ENCODE results near the gene HAGHL.
"Not testable (repeated sequence)": the region's sequence is repeated elsewhere in the genome, so short reads cannot be mapped to it uniquely, and the experiment has no call there.

Gene HAGHL

DNA sequence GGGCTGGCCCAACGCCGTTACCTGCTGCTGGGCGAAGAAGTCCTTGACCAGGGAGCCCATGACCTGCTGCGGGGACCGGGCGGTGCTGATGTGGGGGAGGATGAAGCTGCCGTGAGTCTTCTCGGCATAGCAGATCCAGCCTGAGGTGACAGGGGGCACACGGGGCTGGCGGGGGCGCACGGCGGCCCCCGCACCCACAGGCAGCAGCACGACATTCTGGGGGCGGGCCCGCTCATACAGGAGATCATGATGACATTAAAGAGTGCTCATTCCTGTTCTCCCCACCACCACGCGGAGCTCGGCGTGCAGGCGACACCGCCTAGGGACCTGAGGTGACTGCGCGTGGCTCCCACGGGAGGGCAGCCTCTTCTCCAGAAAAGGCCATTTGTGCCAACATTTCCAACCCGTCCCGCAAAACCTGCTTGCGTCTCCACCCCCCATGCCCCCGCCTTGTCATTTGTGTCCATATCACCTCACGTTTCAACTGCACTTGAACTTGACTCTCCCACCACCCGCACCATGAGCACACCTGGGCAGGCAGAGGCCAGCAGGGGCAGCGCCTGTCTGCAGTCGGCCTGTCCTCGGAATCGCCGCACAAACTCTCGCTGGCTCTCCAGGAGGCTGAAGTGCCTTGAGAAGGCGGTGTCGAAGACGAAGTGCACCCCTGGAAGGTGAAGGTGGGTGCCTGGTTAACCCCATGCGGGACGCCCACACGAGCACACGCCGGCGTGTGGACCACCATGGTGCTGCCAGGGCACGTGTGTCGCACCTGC, 7.5 kb downstream of the HAGHL start:
- H3K36me3 ChIP-seq (replicated peaks) = peaks cover 74% of the 10 kb centered on the region
- no peaks in the 10 kb centered on the region for H3K4me1 ChIP-seq
- no peaks in the 10 kb centered on the region for H3K9me3 ChIP-seq
- no peak overlapping the region for H3K4me3 ChIP-seq
- H3K27me3 ChIP-seq (ENCODE audit: low read depth) = no peaks in the 10 kb centered on the region
- DNase-seq (ENCODE audit: low spot score in 2 of 2) = no peak
- in situ Hi-C loops (cut with MboI; ENCODE audit: low sequenced_read_pairs) = loop anchor here (5.0 kb wide), 1 partner anchor 53 kb away; the partner anchor contains the start of genes CHTF18 and RPUSD1

DNA sequence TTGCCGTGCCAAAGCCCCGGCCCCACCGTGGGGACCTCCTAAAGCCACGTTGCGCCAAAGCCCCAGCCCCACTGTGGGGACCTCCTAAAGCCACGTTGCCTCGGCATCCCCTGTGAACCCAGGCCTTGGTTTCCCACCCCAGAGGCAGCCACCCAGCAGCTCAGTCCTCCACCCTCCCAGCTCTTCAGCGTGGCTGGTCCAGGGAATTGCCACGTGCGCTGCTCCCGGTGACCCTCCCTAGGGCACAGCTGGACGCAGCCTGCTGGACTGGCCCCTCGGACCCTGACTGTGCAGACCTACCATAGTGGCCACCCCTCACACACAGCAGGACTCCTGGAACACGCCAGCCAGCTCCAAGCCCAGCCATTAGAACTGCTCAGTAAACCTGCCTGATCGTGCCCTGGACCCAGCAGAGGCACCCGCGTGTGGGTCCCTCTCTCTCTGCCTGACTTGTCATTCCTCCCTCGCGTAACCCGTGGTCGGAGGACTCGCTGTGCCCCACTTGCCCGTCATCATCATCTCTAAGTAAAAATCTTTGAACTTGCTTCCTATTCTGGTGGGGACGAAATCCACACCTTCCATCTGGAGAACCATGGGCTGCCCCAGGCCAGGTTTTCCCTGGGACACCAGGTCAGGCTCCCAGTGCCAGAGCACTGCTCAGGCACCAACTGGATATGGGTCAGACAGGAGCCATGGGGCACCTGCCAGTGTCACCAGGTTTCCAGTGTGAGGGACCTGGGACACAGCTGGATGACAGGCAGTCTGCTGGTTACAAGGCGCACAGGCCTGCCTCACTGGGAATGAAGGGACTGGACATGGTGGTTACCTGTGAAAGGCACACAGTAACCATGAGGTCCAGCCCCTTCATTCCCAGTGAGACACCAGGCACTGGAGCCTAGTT, 8.3 kb downstream of the HAGHL start:
- DNase-seq (ENCODE audit: low spot score in 2 of 2) = no peak
- no peaks in the 10 kb centered on the region for H3K27me3 ChIP-seq (ENCODE audit: low read depth)
- in situ Hi-C loops (cut with MboI; ENCODE audit: low sequenced_read_pairs) = loop anchor here (5.0 kb wide), 1 partner anchor 52 kb away; the partner anchor contains the start of genes CHTF18 and RPUSD1
- H3K4me3 ChIP-seq = no peak overlapping the region
- no peaks in the 10 kb centered on the region for H3K9me3 ChIP-seq
- peaks cover 3% of the 10 kb centered on the region; the same call in 1 of the 2 replicates for H3K4me1 ChIP-seq
- H3K36me3 ChIP-seq (replicated peaks) = peaks cover 65% of the 10 kb centered on the region

DNA sequence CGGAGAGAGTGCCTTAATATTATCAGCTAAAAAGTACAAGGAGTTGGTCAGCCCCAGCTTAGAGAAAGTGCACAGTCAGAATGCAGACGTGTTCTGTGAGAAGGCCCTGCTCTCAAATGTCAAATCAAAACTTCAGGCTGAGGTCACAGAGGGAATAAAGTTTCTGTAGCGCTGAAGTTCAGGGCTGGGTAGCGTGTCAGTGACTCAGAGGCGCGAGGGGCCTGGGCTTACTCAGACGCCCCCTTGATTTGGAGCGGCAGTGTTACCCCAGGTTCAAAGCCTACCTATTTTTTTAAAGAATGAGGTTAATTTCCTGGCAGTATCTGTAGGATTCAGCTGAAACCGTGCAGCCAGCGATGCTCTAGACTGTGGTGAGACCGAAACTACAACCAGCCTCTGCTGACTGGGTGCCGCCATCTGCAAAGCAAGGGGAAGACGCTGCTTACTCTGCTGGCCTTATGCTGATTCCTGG, 9.1 kb downstream of the HAGHL start:
- no peak for DNase-seq (ENCODE audit: low spot score in 2 of 2)
- Histone ChIP-seq H3K4me1 (peaks cover 3% of the 10 kb centered on the region; the same call in 1 of the 2 replicates), H3K4me3 (no peak overlapping the region), H3K36me3 (replicated peaks) (peaks cover 62% of the 10 kb centered on the region), H3K27me3 (ENCODE audit: low read depth) (no peaks in the 10 kb centered on the region), H3K9me3 (no peaks in the 10 kb centered on the region)
- in situ Hi-C loops (cut with MboI; ENCODE audit: low sequenced_read_pairs) = no loop called here

DNA sequence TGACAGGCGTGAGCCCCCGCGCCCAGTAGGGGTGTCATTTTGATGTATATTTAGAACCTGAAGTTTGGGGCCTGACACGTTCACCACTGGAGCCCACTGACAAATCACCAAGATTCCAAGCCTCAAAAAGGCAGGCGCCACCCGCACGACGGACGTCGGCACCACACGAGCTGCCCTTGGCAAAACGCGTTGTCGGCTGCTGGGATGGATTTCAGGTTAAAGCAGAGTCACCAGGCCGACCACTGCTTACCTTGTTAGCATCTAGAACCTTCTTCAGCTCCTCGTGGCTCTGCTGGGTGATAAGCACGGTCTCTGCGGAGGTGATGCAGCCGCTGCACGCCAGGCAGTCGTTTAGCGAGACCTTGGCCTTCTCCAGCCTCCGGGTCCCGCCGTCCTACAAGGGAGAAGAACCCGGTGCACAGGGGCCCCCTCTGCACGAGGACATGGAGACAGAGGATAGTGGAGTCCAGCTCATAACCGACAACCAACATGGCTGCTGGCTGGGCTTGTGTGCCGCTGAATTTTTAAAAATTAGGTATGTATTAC, 10.1 kb downstream of the HAGHL start:
- no peak for DNase-seq (ENCODE audit: low spot score in 2 of 2)

DNA sequence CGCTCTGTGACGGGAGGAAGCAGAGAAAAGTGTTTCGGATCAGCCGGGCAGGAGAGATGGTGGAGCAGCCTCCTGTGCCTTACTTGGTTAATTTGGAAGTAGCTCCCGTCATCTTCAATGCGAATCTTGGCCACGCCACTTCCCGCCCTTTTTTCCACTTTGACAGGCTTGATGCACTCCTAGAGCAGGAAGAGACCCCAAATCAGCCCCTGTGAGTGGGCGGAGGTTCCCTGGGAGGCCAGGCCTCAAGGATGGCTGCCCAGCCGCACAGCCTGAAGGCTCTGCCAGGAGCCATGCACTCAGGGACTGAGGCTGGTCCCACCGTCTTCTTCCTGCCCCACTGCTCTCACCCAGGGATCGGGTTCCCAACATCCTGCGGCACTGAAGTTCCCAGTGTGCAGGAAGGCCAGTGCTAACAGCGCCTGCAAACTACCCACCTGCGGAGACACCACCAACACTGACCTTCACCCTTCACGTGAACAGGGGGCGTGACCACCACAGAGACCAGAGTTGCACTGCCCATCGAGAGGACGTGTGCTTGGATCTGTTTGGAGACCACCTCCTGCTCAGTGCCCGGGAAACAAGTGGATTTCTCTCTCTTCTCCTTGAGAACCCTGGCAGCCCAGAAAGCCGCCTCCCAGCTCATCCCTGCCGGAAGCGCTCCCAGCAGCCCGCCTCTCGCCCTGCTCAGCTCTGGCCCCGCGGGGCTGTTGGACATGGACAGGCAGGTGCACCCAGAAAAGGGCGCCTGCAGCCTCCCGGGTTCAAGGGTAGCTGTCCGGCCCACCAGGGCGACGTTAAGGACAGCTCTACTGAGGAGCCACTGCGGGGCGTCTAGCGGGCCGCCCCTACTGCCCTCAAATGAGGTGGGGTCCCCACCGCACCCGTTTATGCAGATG, 12.9 kb downstream of the HAGHL start:
- Histone ChIP-seq H3K27me3 (ENCODE audit: low read depth) (no peaks in the 10 kb centered on the region), H3K36me3 (replicated peaks) (peaks cover 32% of the 10 kb centered on the region), H3K4me3 (peak overlapping the region; percentile 98), H3K9me3 (no peaks in the 10 kb centered on the region), H3K4me1 (peaks cover 6% of the 10 kb centered on the region)
- in situ Hi-C loops (cut with MboI; ENCODE audit: low sequenced_read_pairs) = no loop called here
- DNase-seq (ENCODE audit: low spot score in 2 of 2) = no peak

More for the DNA sequence above, 10.1 kb downstream of the HAGHL start:
- peaks cover 6% of the 10 kb centered on the region for H3K4me1 ChIP-seq
- H3K9me3 ChIP-seq = no peaks in the 10 kb centered on the region
- no peaks in the 10 kb centered on the region for H3K27me3 ChIP-seq (ENCODE audit: low read depth)
- H3K36me3 ChIP-seq (replicated peaks) = peaks cover 54% of the 10 kb centered on the region
- in situ Hi-C loops (cut with MboI; ENCODE audit: low sequenced_read_pairs) = no loop called here
- H3K4me3 ChIP-seq = no peak overlapping the region

DNA sequence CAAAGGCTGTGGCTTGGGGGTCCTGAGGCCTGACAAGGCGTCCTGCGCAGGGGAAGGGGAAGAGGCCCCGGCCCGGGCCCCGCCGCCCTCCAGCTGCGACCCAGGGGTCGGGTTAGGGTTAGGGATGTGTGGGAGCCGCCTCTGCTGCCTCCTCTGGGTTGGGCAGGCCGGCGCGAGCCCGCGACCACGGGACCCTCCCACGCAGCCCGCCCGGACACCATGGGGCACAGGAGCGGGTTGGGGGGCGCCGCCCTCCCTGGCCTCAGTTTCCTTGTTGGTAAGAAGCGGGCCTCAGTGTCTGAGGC, 13.5 kb downstream of the HAGHL start:
- Histone ChIP-seq H3K4me1 (peaks cover 6% of the 10 kb centered on the region), H3K27me3 (ENCODE audit: low read depth) (no peaks in the 10 kb centered on the region), H3K36me3 (replicated peaks) (peaks cover 27% of the 10 kb centered on the region), H3K9me3 (no peaks in the 10 kb centered on the region), H3K4me3 (peak overlapping the region; percentile 98)
- DNase-seq (ENCODE audit: low spot score in 2 of 2) = no peak
- in situ Hi-C loops (cut with MboI; ENCODE audit: low sequenced_read_pairs) = no loop called here

DNA sequence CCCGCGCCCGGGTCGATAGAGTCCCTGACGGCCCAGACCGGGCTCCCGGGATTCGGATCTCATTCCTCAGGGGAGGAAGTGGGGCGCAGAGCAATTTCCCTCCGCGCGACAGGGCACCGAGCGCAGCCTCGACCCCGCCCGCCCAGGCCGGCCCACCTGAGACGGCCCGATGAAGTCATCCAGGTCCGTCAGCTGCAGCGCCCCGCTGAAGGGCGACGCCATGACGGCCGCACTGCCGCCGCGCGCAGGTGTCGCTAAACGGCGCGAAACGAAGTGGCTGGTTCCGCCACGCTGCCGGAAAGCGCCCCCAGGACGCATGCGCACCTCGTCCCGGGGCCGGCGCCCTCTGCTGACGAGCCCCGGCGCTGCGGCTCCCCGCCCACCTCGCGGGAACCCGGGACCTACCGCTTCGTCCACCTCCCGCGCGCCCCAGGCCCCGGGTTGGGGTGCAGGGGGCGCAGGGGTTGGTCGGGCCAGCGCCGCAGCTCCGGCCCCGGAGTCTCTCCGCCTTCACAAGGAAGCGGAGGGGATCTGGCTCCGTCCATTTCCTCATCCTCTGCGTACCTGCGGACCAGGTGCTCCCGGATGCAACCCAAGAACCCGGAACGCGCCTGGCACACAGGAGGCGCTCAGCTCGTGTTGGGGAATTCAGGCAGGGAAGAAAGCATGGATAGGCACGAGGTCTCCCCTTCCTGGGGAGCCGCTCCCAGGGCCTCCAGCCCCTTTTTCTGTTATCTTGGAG, 14.0 kb downstream of the HAGHL start, which contains the start of gene CIAO3:
TSS of gene CIAO3 (minus strand) at position 234 of the 742 bp plus-strand sequence. CDS start at position 222, 12 bp downstream.
- Histone ChIP-seq H3K36me3 (replicated peaks) (peaks cover 22% of the 10 kb centered on the region), H3K4me3 (peak within 1 kb of the TSS; percentile 98), H3K4me1 (peaks cover 6% of the 10 kb centered on the region), H3K27me3 (ENCODE audit: low read depth) (no peaks in the 10 kb centered on the region), H3K9me3 (no peaks in the 10 kb centered on the region)
- peak; percentile 72 to 92 for DNase-seq (ENCODE audit: low spot score in 2 of 2)
- in situ Hi-C loops (cut with MboI; ENCODE audit: low sequenced_read_pairs) = no loop called here

DNA sequence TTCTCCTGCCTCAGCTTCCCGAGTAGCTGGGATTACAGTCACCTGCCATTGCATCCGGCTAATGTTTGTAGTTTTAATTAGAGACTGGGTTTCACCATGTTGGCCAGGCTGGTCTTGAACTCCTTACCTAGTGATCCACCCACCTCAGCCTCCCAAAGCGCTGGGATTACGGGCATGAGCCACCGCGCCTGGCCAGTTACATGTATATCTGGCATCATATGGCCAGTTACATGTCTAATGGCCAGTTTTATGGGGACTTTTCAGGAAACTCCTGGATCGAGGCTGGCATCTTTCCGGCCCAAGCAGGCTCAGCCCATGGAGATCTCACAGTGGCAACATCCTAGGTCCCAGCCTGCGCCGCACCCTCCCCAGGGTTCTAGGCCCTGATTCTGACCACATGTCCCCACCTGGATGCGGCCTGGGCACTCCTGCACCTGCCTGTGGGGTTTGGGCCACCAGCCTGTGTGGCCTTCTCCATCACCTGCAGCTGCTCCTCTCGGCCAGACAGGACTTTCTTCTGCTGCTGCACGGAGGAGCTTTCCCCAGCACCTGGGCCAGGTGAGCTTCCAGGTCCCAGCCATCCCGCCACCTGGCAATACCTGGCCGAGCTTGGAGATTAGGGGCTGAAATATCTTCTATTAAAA, 15.2 kb downstream of the HAGHL start:
- Histone ChIP-seq H3K36me3 (replicated peaks) (peaks cover 10% of the 10 kb centered on the region), H3K27me3 (ENCODE audit: low read depth) (no peaks in the 10 kb centered on the region), H3K9me3 (no peaks in the 10 kb centered on the region), H3K4me3 (no peak overlapping the region), H3K4me1 (peaks cover 6% of the 10 kb centered on the region)
- no peak for DNase-seq (ENCODE audit: low spot score in 2 of 2)
- in situ Hi-C loops (cut with MboI; ENCODE audit: low sequenced_read_pairs) = no loop called here

DNA sequence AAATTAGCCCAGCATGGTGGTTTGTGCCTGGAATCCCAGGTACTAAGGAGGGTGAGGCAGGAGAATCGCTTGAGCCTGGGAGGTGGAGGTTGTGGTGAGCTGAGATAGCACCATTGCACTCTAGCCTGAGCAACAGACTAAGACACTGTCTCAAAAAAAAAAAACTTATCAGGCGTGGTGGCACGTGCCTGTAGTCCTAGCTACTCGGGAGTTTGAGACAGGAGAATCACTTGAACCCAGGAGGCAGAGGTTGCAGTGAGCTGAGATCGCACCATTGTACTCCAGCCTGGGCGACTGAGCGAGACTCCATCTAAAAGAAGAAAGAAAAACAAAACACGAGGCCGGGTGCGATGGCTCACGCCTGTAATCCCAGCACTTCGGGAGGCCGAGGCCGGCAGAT, 16.0 kb downstream of the HAGHL start:
- in situ Hi-C loops (cut with MboI; ENCODE audit: low sequenced_read_pairs) = not testable (repeated sequence)

DNA sequence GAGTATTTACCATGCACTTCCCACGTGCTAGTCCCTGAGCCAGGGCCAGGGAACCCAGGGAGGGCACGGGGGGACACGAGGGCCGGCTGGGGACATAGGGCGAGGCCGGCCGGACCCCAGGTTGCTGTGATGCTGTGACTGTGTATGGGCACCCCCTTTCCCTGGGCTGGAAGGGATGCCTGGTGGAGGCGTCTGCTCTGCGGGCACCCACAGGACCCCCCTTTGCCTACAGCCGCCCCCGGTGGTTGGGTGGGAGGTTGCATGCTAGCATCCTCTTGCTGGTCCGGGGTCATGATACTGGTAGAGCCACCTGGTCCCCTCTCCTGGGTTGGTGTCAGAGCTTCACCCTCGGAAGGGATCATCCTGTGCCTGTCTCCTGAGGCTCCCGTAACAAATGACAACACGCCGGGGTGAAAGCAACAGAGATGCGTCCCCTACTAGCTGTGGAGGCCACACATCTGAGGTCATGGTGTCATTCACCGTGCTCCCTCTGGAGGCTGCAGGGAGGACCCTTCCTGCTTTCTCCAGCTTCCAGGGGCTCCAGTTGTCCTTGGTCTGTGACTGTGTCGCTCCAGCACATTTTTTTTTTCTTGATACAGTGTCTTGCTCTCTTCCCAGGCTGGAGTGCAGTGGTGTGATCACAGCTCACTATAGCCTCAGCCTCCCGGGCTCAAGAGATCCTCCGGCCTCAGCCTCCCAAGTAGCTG, 17.0 kb downstream of the HAGHL start:
- Histone ChIP-seq H3K27me3 (ENCODE audit: low read depth) (no peaks in the 10 kb centered on the region), H3K4me3 (no peak overlapping the region), H3K9me3 (no peaks in the 10 kb centered on the region), H3K4me1 (peaks cover 6% of the 10 kb centered on the region), H3K36me3 (replicated peaks) (peaks cover 3% of the 10 kb centered on the region)
- peak in 1 of 2 experiments; percentile 41 for DNase-seq (ENCODE audit: low spot score in 2 of 2)
- in situ Hi-C loops (cut with MboI; ENCODE audit: low sequenced_read_pairs) = no loop called here

More for the DNA sequence above, 16.0 kb downstream of the HAGHL start:
- DNase-seq (ENCODE audit: low spot score in 2 of 2); H3K4me3 ChIP-seq; H3K4me1 ChIP-seq; H3K36me3 ChIP-seq (replicated peaks); H3K27me3 ChIP-seq (ENCODE audit: low read depth); H3K9me3 ChIP-seq: not testable (repeated sequence)

DNA sequence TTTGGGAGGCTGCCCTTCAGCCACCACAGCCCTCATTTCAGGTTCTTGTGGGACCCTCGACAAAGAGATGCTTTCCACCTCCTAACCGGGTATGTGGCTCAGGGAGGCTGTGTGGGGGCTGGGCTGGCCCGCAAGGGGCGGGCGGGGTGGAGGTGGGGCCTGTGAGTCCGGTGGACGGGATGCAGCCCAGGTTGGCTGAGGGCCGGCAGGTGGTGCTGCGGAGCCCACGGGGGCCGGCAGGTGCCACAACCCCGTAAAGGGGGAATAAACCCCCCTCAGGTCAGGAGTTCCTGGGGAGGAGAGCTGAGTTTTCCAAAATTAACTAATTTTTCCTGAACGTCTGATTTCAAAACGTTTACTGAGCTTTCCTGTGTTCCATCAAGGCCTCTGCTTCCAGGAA, 18.8 kb downstream of the HAGHL start:
- peak; percentile 31 to 81 for DNase-seq (ENCODE audit: low spot score in 2 of 2)
- H3K4me1 ChIP-seq = peaks cover 3% of the 10 kb centered on the region
- no peaks in the 10 kb centered on the region for H3K27me3 ChIP-seq (ENCODE audit: low read depth)
- no peaks in the 10 kb centered on the region for H3K9me3 ChIP-seq
- no peak overlapping the region for H3K4me3 ChIP-seq
- H3K36me3 ChIP-seq (replicated peaks) = no peaks in the 10 kb centered on the region
- in situ Hi-C loops (cut with MboI; ENCODE audit: low sequenced_read_pairs) = no loop called here

DNA sequence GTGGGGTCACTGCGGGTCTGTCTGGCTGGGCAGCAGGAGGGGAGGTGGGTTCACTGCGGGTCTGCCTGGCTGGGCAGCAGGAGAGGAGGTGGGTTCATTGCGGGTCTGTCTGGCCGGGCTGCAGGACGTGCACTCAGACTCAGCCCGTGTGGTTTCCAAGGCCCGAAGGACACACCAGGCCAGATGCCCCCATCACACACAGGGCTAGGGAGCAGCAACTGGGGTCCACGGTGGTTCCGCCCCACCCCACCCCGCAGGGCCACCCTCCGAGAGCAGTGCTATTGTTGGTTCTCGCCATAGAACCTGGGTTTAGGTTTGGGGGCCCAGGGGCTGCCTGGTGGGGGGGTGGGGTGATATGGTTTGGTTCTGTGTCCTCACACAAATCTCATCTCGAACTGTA, 19.7 kb downstream of the HAGHL start:
- Histone ChIP-seq H3K4me1 (peaks cover 2% of the 10 kb centered on the region), H3K4me3 (no peak overlapping the region), H3K36me3 (replicated peaks) (no peaks in the 10 kb centered on the region), H3K27me3 (ENCODE audit: low read depth) (no peaks in the 10 kb centered on the region), H3K9me3 (no peaks in the 10 kb centered on the region)
- no peak for DNase-seq (ENCODE audit: low spot score in 2 of 2)
- in situ Hi-C loops (cut with MboI; ENCODE audit: low sequenced_read_pairs) = no loop called here
